HepG2 (cell line): ENCODE results near the gene PNPLA8. TPM values are rescaled to one million over a fixed set of nuclear protein-coding genes. Genes with fewer than 3 reads are reported as not detected.
A peak's percentile ranks its signal among the peaks of the same experiment; 100 is the strongest.

Experiments
- ASH2L ChIP-seq: fragments of 300-600, 200-600 bp; sonication (generic); IDR thresholded peaks from 2 replicates; pipeline ENCODE4 v1.7.0; 2017; ENCODE audit warnings: low read depth, mild to moderate bottlenecking, moderate library complexity, mixed read lengths, low read length; ENCODE audit not compliant: insufficient read length
- PCBP2 ChIP-seq: fragments of 200-400 bp; formaldehyde crosslinking; optimal IDR thresholded peaks from 2 replicates; pipeline ENCODE3; 2018; ENCODE audit warnings: low read length, low read depth; ENCODE audit not compliant: poor library complexity, severe bottlenecking
- PHF21A ChIP-seq: sonication (generic); formaldehyde crosslinking; IDR thresholded peaks from 2 replicates; pipeline ENCODE4 v1.5.0; 2020; ENCODE audit warnings: mild to moderate bottlenecking, missing genetic modification reagents
- POGZ ChIP-seq: sonication (generic); formaldehyde crosslinking; IDR thresholded peaks from 2 replicates; pipeline ENCODE4 v1.4.0; 2020; ENCODE audit warnings: mild to moderate bottlenecking, missing genetic modification reagents
- PRPF4 ChIP-seq: fragments of 200-400 bp; formaldehyde crosslinking; IDR thresholded peaks from 2 replicates; pipeline ENCODE4 v1.6.1; 2016; ENCODE audit warnings: low read length, low read depth; ENCODE audit not compliant: poor library complexity, severe bottlenecking
- SALL1 ChIP-seq: sonication (generic); formaldehyde crosslinking; IDR thresholded peaks from 2 replicates; pipeline ENCODE4 v1.8.0; 2022; ENCODE audit warnings: mild to moderate bottlenecking, missing genetic modification reagents
- SAP130 ChIP-seq: IDR thresholded peaks from 2 replicates; pipeline ENCODE4 v1.6.1; 2016; ENCODE audit warnings: low read depth
- TAF1 ChIP-seq: sonication (generic); formaldehyde crosslinking; IDR thresholded peaks from 2 replicates; pipeline ENCODE4 v1.4.0; 2020; ENCODE audit warnings: missing genetic modification reagents
- TMF1 ChIP-seq: sonication (generic); formaldehyde crosslinking; IDR thresholded peaks from 2 replicates; pipeline ENCODE4 v1.8.1; 2022; ENCODE audit warnings: low read depth, missing genetic modification reagents
- YEATS2 ChIP-seq: sonication (generic); formaldehyde crosslinking; IDR thresholded peaks from 2 replicates; pipeline ENCODE4 v1.4.0; 2020; ENCODE audit warnings: missing genetic modification reagents, borderline replicate concordance
- ZNF142 ChIP-seq: sonication (generic); formaldehyde crosslinking; IDR thresholded peaks from 2 replicates; pipeline ENCODE4 v1.4.0; 2020; ENCODE audit warnings: missing genetic modification reagents
- ZNF253 ChIP-seq: sonication (generic); formaldehyde crosslinking; IDR thresholded peaks from 2 replicates; pipeline ENCODE4 v1.8.0; 2022; ENCODE audit warnings: mild to moderate bottlenecking, missing genetic modification reagents, borderline replicate concordance
- ZNF260 ChIP-seq: sonication (generic); formaldehyde crosslinking; IDR thresholded peaks from 2 replicates; pipeline ENCODE4 v1.4.0; 2020; ENCODE audit warnings: missing genetic modification reagents, low read depth, mild to moderate bottlenecking, borderline replicate concordance
- ZNF362 ChIP-seq: sonication (generic); formaldehyde crosslinking; IDR thresholded peaks from 2 replicates; pipeline ENCODE4 v1.4.0; 2020; ENCODE audit warnings: missing genetic modification reagents, mild to moderate bottlenecking, borderline replicate concordance
- ZNF414 ChIP-seq: sonication (generic); formaldehyde crosslinking; IDR thresholded peaks from 2 replicates; pipeline ENCODE4 v1.5.0; 2020; ENCODE audit warnings: missing genetic modification reagents
- ZNF451 ChIP-seq: sonication (generic); formaldehyde crosslinking; IDR thresholded peaks from 2 replicates; pipeline ENCODE4 v1.5.0; 2020; ENCODE audit warnings: mild to moderate bottlenecking, missing genetic modification reagents
- ZNF460 ChIP-seq: sonication (generic); formaldehyde crosslinking; IDR thresholded peaks from 2 replicates; pipeline ENCODE4 v1.5.1; 2020; ENCODE audit warnings: missing genetic modification reagents, mild to moderate bottlenecking, borderline replicate concordance
- polyA plus RNA-seq, 8 experiments: library from polyadenylated mRNA; depleted of rRNA in 3 of 8; stranded (reverse) in 7 of 8; unstranded in 1 of 8; fragments of >200 nt; fragmentation: Illumina TruSeq in 4 of 8; extraction: Trizol in 4 of 8; gene quantifications; 2 replicates each; pipeline versions ENCODE4 v1.2.1 to v1.2.3, GENCODE V29; 2011 to 2016; ENCODE audit warnings: low read depth in 4 of 8, missing spikeins in 1 of 8, mixed read lengths in 1 of 8; ENCODE audit not compliant: insufficient read depth in 1 of 8
- total RNA-seq, 5 experiments: library from RNA; depleted of rRNA; stranded (reverse); fragments of >200 nt; fragmentation: Illumina TruSeq; extraction: Trizol; gene quantifications; 2 replicates each; pipeline ENCODE4 v1.2.3, GENCODE V29; 2016; ENCODE audit warnings: low read depth in 1 of 5
- TF ChIP-seq, protein P1 (sequence below): sonication (generic); formaldehyde crosslinking; IDR thresholded peaks from 2 replicates; pipeline ENCODE4 v1.5.1; 2020; ENCODE audit warnings: mild to moderate bottlenecking, missing genetic modification reagents

PNPLA8 gene
- total and polyA plus RNA-seq, 2 of the 13 experiments (the other 11 are each of a cell fraction or from before 2014, with no cell fraction given) = 6.3 to 11.4 TPM

DNA sequence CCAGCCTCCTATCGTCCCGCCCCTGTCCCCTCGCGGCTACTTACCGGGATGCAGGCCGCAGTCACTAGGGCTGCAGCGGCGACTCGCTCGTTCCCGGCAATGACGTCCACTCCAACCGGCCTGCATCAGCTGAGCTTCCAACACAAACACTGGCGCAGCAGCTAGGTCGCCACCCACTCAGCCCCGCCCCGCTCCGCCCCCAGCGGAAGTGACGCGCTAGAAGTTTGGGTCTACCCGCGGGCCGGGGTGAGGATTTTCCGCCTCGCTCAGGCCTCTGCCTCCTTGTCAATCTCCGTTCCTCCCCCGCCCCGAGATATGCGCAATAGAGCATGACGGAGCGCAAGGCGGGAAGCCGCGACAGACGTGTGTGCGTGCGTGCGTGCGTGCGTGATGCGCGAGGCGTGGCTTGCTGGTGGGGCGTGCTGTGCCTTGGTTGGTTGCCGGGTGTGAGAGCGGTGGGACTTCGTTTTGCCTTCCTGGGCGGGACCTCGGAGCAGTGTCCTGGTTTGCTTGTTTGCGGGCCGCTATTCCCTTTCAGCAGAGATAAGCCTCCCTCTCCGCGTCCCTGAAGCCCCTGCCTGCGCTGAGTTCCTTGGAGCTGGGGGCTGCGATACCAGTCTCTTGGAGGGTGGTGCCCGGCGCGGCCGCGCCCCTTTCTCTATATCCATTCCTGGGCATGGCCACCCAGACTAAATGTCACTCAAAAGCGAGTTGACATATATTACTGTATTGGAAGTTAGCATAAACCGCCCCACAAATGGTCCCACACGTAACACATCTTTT lies at the start of gene PNPLA8 (continued):
- TF ChIP-seq ZNF362 (CRISPR knock-in tag) = peak; percentile 21; the same call in 1 of the 2 replicates
- TF ChIP-seq ZNF260 = no peak
- peak; percentile 77; the same call in 1 of the 2 replicates for TF ChIP-seq ZNF414
- TF ChIP-seq YEATS2 = peak; percentile 95
- TF ChIP-seq SAP130 (CRISPR knock-in tag) = peak; percentile 97
- TF ChIP-seq SALL1 (CRISPR knock-in tag) = peak; percentile 96
- TF ChIP-seq POGZ (CRISPR knock-in tag) = peak; percentile 96
- no peak for TF ChIP-seq PRPF4
- peak; percentile 78 for TF ChIP-seq PHF21A (CRISPR knock-in tag)
- no peak for TF ChIP-seq PCBP2
- TF ChIP-seq ZNF142 (CRISPR knock-in tag) = no peak
- TF ChIP-seq ZNF451 = peak; percentile 60; the same call in 1 of the 2 replicates
- TF ChIP-seq, protein P1, sequence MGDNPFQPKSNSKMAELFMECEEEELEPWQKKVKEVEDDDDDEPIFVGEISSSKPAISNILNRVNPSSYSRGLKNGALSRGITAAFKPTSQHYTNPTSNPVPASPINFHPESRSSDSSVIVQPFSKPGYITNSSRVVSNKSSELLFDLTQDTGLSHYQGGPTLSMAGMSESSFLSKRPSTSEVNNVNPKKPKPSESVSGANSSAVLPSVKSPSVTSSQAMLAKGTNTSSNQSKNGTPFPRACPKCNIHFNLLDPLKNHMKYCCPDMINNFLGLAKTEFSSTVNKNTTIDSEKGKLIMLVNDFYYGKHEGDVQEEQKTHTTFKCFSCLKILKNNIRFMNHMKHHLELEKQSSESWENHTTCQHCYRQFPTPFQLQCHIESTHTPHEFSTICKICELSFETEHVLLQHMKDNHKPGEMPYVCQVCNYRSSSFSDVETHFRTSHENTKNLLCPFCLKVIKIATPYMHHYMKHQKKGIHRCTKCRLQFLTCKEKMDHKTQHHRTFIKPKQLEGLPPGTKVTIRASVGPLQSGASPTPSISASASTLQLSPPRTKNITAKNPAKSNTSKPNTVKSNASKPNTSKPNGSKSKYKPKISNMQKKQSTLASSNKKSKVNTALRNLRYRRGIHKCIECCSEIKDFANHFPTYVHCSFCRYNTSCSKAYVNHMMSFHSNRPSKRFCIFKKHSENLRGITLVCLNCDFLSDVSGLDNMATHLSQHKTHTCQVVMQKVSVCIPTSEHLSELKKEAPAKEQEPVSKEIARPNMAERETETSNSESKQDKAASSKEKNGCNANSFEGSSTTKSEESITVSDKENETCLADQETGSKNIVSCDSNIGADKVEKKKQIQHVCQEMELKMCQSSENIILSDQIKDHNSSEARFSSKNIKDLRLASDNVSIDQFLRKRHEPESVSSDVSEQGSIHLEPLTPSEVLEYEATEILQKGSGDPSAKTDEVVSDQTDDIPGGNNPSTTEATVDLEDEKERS = peak; percentile 45; the same call in 1 of the 2 replicates
- peak; percentile 72 for TF ChIP-seq TAF1
- peak; percentile 71 for TF ChIP-seq ASH2L
- no peak; the same call in 1 of the 2 replicates for TF ChIP-seq ZNF460 (CRISPR knock-in tag)
- TF ChIP-seq TMF1 (CRISPR knock-in tag) = no peak
- TF ChIP-seq ZNF253 = no peak
